TTC549 (cell line): Measurements from ENCODE around the gene GOLGA6C.
"Not testable (repeated sequence)": the region's sequence is repeated elsewhere in the genome, so short reads cannot be mapped to it uniquely, and the experiment has no call there.

Experiments used
- FAIRE-seq: peaks from 2 replicates; lab custom pipeline; 2012; peaks lifted over from hg19 to GRCh38; lab: Jason Lieb, UNC

The GOLGA6C gene

DNA sequence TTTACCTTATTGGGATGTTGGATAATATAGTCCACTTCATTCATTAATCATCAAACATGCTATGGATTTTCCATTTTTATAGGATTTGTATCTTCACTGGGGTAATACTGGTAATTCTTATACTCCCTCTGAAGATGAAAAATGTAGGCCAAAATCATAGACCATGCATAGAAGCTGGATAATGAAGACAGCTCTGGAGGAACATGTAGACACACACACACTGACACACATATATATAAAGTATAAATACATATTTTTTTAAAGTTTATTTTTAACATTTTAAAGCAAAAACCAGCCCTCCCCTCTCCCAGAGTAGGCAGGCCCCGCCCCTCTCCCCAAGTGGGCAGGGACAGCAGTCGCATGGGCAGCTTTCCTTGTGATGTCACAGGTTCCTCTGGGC is at the start of gene GOLGA6C:
Gene GOLGA6C, plus strand, starts transcription at position 301 of the 400 bp plus-strand sequence. CDS start 265 bp downstream, outside the sequence.
- not testable (repeated sequence) for FAIRE-seq

GRCh38 chr15:75208501-75209288 is 49.4 kb upstream of the GOLGA6C start:
- no peak for FAIRE-seq

- no peak for FAIRE-seq
Observed at GRCh38 chr15:75209289-75209676, 48.9 kb upstream of the GOLGA6C start.

- FAIRE-seq = no peak
Observed at GRCh38 chr15:75210811-75211230, 47.3 kb upstream of the GOLGA6C start.

DNA sequence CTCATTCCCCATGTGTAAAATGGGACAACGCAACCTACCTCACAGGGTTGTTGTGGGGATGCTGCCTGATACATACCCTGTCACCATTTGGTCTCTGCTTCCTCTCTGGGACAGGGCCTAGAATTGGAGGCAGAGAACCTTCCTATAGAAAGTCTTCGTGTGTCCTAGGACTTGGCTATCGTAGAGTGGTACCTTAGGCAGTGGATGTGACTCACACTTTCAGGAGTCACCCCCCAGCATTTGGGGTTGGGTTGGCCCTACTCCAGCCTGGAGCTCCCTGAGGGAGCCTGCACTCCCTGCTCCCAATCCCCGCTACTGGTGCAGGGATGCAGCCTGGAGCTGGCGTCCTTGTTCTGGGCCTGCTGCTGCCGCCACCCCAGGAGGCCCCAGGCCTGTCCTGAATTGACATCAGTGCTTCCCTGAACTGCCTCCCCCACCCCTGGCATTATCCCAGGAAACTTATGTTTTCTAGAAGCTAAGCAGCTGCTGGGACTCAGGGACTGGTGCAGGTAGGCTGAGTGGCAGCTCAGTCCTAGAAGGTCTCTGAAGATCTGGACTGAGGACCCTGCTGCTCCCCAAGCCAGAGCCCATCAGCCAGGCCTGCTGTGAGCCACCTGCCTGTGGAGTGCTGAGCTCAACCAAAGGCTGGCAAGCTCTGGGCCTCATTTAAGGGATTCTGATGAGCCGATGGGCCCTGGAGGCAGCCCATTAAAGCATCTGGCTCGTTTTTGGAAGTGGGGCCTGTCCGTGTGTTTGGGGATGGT is 46.5 kb upstream of the GOLGA6C start:
- FAIRE-seq = no peak

GRCh38 chr15:75212200-75212858 is 45.8 kb upstream of the GOLGA6C start:
- FAIRE-seq = no peak

DNA sequence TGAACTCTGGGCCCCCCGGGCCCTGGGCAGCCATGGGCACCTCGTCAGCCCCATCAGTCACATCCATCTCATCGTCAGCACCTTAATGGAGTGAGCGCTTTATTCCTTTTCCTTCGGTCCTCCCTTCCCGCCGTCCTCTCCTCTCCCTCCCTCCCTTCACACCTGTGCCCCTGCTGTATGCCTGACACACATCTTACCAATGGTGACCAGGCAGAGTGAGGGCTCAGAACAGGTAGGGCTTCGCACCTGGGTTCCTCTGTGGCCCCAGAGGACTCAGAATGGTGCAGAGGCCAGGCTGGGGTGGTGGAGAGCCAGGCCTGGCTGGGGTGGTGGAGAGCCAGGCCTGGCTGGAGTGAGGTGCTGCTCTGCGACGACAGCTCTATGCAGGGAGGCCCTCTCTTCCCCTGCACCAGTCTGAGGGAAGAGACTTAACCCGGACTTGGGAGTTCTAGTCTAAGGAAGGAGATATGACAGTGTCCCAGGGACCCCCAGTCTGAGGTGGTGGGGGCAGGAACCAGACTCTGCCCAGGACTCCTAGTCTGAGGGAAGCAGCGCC is 44.8 kb upstream of the GOLGA6C start:
- FAIRE-seq = no peak

- no peak for FAIRE-seq
Observed at GRCh38 chr15:75213768-75214221, 44.3 kb upstream of the GOLGA6C start.

GRCh38 chr15:75214293-75215096 is 43.6 kb upstream of the GOLGA6C start:
- no peak for FAIRE-seq

GRCh38 chr15:75215107-75216004 is 42.8 kb upstream of the GOLGA6C start:
- no peak for FAIRE-seq

DNA sequence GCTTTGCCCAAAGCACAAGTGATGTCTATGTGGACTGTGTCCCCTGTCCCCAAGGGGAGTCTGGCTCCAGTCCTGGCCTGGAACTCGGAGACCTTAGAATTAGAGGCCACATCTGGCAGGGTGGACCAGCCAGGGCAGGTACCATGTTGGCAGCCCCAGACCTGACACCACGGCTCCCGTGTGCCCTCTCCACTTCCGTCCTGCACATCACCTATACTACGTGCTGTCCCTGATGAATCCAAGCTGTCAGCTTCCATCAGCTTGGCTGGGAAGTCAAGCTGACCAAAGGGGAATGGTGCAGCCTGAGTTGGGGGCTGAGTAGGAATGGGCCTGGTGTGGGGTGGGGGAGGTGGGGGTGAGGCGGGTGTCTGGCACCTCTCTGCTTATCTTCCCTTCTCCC is 41.1 kb upstream of the GOLGA6C start:
- FAIRE-seq = no peak

- not testable (repeated sequence) for FAIRE-seq
Observed at GRCh38 chr15:75217574-75217973, 40.6 kb upstream of the GOLGA6C start.

- not testable (repeated sequence) for FAIRE-seq
Observed at GRCh38 chr15:75219507-75219929, 38.6 kb upstream of the GOLGA6C start.

DNA sequence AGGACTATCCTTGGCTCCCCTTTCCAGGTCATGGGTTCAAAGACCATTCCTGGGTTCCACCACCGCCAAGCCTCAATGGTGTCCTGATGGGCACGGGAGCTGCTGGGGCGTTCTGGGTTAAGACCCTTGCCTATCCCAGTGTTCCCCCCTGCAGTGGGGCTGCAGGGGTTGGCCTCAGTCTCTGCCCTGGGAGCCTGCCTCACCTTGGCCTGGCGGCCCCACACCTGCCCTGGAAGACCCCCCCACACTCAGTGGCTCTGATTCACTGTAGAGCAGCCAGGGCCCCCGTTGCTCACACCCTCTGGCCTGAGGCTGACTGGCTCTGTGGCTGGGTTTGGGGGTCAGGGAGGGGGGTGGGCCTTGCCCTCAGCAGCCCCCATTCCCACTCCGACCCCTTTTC is 34.4 kb upstream of the GOLGA6C start:
- FAIRE-seq = no peak

DNA sequence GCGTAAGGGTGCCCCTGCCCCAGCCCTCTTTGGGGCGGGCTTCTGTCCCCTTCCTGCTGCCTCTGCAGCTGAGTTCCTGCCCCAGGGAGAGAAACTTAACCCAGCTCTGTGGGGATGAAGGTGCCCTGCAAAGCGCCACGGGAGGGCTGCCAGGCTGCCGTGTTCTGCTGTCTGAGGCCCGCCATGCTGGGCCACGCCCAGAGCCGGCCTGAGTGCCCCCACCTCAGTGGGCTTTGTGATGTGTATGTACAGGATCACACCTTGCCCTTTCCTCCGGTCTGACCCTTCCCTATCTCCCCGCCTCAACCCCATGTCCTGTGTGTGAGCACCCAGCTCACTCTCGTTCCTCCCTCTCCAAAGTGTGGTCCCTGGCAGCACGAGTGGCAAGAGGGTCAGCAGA is 33.9 kb upstream of the GOLGA6C start:
- FAIRE-seq = no peak

DNA sequence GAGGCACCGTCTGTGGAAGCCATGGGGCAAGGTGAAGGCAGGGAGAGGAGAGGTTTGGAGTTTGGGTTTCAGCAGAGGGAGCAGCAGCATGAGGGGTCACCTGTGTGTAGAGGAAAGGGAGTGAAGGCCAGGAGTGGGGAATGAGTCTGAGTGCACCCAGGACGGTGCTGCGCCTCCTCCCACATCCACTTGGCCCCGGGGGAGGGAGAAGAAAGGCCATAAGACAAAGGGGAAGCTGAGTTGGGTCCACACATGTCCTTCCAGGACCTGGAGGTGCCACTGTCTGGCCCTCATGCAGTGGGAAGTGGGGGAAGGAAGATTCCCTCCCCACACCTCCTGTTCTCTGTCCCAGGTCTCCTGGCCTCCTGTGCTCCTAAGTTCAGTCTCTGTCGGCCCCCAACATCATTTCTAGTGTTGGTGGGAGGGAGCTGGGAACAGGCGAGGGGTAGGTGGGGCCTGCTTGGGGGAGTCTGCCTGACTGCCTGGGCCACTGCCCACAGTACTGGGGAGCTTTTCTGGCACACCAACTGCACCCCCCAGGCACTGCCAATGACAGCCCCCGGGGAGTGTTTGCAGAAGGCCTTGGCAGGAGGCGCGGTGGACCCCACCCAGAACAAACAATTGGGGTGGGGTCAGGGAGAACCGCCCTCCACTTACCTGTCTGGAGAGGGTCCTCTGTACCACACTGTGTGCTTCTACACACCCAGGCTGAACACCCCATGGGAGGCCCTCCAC is 32.9 kb upstream of the GOLGA6C start:
- FAIRE-seq = not testable (repeated sequence)

- no peak for FAIRE-seq
Observed at GRCh38 chr15:75225951-75226732, 32.0 kb upstream of the GOLGA6C start.

- not testable (repeated sequence) for FAIRE-seq
Observed at GRCh38 chr15:75227112-75227511, 31.0 kb upstream of the GOLGA6C start.

- no peak for FAIRE-seq
Observed at GRCh38 chr15:75227663-75228280, 30.4 kb upstream of the GOLGA6C start.
